Activated CD4-positive, alpha-beta T cell treated with anti-CD3 and anti-CD28 coated beads, Interleukin-2, amount 50 U/mL, for 4 hours (primary cell): ENCODE measurements around the gene CD180.

ENCODE experiments used
- DNase-seq, 2 experiments: peaks; one replicate each; pipeline ENCODE4 v3.0.0-alpha.2; 2020

The CD180 gene

GRCh38 chr5:67209141-67209771 is 12.7 kb upstream of the CD180 start:
- DNase-seq = peak; percentile 36 to 42

DNA sequence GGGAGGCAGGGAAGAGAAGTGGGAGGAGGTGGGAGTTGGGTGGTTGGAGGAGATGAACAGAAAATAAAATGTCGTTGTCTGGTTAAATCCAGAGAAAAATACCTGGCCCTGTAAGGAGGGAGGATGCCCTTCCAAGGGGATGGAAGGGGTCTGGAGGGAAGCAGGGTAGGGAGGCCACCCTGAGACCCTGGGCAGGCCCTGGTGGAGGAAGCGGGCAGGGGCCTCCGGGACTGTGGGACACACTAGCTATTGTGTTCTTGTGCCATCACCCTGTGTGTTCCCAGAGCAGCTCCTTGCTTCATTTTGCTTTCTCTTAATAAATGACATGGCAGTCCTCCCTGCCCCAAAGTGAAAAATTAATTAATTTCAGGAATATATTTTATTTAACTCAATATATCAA is 11.8 kb upstream of the CD180 start:
- no peak for DNase-seq

DNA sequence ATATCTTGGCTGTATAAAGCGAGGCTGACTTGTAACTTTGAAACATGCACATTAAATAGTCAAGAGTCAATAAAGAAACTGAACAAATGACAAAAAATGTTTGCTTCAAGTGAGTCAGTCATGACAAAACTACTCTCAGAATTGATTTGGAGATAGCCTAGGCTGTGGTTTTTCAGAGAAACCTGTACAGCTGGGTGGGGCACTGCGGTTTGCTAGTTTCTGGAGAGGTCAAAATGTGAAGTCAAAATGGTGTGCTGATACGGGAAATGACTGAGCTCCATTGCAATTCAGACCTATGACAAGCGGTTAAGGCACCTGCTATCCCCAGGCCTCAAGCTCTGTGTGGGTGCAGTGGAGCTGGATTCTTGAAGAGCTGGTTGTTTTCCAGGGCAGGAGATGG is 10.3 kb upstream of the CD180 start:
- peak; percentile 82 to 84 for DNase-seq

DNA sequence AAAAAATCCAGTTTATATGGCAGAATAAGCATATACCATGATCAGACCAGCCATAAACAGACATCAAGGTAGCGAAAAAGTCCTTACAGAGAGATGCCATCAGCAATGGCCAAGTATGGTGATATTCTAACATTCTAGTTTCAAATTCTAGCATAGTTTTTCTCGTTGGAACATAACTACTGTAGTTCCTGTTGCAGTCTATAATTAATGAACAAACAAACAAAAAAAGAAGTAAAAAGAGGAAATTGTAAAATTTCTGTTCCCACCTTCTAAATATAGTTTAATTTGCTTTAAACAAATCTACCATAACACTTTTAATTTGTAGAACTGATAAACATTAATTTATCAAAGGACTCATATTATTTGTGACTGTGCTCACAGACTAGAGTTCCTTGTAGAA is 9.9 kb upstream of the CD180 start:
- DNase-seq = no peak

DNA sequence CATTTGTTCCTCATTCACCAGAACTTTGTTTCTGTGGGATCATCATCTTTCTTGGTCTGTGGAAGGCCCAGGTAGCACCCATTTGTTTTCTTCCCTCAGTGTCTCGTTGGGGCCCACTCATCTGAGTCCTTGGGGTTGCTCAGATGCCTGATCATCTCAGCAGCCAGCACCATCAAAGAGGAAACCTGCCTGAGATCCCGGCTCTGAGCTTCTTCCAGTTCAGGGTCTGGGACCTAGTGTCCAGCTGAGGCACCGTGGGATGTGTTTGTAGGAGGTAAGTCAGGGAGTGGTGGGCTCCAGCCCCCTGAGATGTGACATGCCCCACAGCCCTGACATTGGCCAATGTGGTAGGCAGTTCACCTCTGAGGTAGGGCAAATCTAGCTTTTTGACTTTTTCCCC is 9.4 kb upstream of the CD180 start:
- DNase-seq = no peak

DNA sequence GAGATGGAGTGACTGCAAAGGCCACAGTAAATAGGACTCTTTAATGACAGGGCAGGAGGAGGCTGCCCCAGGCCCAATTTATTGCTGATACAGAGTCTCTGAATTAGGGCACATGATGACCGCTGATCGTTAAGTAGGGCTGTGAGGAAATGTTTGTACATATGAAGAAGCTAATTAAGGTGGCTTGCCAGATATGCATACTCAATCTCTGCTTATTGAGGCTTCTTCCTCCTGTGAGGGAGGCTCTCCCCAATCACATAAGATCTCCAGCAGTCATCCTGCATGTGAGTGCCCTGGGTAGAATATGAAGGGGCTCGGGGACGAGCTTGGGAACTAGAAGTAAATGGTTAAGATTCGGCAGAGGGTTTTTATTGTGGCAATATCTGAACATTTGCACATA is 8.2 kb upstream of the CD180 start:
- DNase-seq = no peak

GRCh38 chr5:67203701-67204074 is 7.1 kb upstream of the CD180 start:
- DNase-seq = no peak

DNA sequence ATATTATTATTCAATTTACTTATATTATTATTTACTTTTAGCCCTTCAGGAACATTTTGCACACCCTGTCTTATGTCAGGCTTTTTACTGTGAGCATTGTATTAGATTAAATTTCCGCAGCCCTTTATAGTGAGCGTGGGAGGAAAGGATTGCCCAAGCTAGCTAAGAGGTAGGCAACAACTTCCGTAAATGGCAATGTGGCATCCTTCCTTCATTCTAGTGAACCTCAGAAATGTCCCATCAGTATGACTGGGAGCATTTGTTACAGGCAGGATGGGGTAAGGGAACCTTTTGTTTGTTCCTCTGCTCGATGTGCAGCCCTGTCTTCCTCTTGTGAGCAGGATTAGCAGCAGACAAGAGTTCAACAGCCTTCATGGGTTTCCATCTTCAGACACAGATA is 6.2 kb upstream of the CD180 start:
- DNase-seq = no peak

DNA sequence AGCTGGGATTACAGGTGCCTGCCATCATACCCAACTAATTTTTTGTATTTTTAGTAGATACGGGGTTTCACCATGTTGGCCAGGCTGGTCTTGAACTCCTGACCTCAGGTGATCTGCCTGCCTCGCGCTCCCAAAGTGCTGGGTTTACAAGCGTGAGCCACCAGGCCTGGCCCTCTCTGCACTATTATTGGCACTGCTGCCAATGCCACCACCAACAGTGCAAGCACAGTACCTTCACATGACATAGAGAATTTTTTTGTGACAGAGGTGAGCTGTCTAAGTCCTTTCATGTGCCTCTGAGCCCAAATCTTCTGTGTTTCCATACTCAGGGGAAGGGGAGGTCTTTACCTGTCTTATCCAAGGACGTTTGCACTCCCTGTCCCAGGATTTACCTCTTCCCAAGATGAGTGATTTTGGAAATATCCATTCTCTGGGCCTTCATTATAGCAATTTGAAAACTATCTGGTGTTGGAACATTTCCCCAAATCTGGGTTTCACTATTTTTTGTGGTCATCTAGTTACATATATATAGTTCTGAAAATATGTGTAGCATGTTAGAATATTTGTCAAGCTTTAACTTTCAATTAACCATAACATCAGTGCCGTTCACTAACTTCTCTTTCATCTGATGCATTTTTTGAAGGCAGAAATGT is 5.4 kb upstream of the CD180 start:
- no peak for DNase-seq

DNA sequence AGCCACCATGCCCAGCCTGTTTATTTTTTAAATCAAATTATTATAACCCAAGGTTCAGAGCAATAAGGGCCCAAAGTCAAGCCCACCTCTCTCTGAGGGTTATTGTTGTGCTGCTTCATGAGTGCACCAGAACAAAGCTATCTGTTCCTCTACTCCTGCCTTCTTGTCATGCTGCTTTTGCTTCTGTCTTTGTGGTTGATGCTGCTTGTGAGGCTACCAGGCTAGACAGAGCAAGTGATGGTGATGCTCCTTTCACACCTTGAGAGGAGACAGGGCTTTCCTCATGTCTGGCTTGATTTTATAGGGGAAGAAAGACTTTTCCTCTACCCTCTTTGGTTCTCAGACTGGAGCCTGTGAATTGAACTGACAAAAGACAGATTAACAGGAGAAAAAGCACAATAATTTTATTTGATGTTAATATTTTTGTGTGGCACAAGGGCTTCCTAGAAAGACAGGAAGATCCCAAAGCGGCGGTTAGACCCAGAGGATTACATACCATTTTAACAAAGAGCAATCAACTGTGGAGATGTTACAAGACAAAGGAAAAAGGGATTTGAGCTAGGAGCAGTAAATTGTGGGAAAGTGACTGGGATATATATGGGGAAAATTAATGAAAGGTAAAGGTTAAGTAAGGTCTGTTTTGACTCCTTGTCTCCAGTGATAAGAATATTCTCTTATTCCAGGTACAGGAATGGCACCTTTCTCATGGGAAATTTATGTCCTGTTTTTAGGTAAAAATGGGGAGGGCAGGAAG is 4.4 kb upstream of the CD180 start:
- no peak for DNase-seq

DNA sequence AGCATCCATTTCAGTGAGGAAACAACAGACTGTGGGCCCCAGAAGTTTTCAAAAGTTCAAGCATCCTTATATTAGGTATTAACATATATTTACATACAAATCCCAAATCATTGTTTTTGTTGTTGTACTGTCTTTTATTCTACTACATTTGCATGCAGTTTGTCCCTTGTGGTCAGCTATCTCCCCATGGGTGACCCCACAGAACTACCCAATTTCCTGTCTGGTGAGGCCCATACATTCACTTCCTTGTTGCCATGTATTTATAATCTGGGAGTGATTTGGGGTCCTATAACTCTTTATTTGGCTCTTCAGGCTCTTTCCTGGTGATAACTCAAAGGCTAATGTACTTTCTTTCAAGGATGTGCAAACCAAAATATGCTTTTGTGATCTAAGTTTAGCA is 3.3 kb upstream of the CD180 start:
- DNase-seq = no peak

DNA sequence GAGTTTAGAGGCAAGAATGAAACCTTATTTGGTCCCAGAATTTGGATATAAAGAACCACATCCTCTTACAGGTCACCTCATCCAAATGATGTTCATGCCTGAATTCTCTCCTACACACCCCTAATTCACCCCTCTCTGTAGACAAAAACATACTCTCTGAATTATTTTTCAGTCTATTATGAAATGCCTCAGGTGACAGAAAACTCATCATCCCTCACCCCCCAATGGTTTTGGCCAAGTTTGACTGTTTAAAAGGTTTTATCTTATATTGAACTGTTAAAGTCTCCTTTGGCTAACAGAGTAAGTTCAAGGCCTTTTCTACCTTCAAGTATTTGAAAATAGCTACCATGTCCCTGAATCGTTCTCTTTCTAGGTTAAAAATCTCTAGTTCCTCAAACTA is 2.3 kb upstream of the CD180 start:
- DNase-seq = no peak

DNA sequence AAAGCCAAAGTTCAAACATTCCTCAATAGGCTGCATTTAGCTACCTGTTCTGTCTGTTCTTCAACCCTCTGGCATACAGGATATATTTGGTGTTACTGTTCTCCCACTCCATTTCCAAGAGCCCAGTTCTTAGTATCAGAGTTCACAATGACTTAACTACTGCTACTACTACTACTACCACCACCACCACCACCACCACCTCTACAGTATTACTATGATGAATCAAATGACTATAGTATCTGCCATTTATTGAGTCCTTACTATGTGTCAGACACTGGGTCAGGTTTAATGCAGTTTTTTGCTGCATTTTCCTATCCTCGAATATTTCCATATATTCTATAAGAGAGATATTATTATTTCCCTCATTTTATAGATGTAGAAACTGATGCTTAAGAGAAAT is 937 bp upstream of the CD180 start:
- no peak for DNase-seq

DNA sequence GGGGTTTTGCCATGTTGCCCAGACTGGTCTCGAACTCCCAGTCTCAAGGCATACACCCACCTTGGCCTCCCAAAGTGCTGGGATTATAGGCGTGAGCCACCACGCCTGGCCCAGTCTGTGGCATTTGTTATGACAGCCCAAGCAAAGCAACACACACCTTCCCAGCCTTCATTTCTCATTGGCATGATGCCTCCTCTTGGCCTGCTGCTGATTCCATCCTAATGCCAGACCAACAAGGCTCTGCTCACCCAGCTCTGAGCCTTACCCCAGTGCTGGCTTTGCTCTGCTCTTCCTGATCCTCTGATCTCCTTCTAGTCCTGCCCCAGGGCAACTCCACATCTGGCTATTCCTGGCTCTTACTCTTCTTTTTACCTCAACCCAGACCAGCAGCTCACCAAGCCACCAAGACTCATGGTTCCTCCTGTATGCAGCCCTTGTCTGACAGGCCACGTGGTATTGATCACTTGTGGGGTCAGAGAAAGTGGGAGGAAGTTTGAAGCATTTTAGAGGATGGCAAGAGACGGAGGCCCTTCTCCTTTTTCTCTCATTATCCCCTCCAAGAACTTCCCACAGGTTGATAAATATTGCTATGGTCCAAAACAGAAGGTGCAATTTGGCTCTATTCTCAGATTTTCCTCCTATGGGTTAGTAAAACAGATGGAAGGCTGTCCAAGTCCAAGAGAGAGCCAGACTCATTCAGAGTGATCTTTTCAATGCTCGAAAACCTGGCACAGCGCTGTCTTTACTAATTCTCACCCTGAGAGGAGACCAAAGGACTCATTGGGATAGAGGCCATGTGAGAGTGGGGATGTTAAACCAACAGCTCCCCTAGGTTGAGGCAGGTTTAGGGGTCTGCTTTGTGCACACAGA is 958 bp downstream of the CD180 start:
- no peak for DNase-seq

DNA sequence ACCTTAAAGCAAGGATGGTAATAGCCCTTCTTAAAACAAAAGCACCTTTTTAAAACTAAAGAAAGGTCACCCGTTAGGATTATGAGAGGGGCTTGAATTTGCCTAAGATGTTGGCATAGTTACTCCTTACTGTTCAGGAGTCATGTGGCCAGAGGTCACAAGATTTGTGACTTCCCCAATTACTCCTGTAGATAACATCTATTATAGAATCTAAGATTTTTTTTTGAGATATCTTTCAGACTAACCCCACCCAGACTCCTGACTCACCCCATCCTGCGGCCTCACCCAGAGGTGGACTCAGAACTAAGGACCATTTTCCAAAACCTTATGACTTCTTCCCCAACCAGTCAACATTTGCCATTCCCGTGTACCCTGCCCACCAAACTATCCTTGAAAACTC is 2.4 kb downstream of the CD180 start:
- no peak for DNase-seq

- no peak for DNase-seq
Measured at GRCh38 chr5:67193439-67193807, 3.2 kb downstream of the CD180 start.

DNA sequence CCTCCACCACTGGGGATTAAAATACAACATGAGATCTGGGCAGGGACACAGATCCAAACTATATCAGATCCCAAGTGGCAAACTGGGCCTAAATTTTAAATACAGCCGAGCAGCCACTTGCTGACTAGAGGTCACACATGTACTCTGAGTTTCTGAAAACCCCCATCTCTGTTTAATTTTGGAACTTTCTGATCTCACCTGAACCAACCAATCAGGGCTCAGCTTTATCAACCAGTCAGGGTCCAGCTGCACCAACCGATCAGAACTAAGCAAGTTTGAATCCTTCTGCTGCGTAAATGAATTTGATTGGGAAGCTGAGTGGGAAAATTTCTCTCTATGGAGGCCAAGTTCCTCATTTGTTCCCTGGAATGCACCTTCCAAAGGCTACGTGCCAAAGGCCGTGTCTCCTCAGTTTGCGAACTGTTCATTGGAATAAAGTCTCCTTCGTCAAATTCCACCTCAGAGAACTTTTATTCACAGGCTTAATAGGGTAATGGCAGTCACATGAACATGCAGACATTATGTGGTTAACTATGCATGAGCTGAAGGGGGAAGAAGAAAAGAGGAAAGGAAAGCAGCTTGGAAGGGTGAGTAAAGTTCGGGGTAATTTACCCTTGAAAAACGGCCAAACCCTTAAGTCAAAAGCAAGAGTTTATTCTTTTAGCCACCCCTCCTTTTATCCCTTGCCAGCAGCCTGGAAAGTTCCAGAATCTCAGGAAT is 3.7 kb downstream of the CD180 start:
- no peak for DNase-seq

DNA sequence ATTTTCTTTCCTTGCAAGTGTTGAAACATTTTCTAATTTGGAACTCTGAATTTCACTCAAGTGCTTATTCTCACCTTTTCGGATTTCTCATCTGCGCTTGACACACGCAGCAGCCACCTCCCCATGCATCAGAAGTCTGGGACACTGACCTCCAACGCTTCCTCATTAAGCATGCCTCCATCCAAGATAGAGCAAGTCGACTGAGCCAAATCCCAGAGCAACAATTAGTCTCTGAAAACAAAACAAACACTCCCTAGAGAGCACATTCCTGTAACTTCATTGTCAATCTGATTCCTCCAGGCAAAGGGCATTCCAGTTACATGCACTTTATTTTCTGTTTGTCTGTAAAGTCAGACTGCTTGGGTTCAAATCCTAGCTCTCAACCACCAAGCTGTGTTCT is 5.7 kb downstream of the CD180 start:
- DNase-seq = no peak

- no peak for DNase-seq
Measured at GRCh38 chr5:67190410-67190809, 6.2 kb downstream of the CD180 start.

DNA sequence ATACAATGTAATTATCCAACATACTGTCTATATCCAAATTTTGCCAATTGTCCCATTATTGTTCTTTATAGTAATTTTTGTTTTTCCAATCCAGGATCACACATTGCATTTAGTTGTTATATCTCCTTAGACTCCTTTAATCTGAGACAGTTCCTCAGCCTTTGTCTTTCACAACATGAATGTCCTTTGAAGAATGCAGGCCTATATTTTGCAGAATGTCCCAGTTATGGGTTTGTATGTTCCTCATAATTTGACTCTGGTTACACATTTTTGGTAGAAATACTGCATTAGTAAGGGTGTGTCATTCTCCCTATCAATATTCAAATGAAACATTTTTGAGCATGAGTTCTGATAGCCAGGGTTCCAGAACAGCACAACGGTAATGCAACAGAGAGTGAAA is 6.7 kb downstream of the CD180 start:
- no peak for DNase-seq

DNA sequence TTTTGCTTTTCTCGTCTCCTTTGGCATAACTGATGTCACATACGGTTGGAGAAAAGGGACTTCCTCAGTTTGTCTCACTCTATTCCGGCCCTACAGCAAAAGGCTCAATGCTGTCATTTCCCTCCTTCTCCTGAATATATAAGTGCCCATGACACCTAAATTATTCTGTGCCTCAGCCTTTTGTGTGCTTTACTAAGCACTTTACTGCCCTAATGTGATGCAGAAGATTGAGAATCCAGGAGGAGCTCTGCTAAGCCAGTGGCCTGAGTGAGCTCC is 7.6 kb downstream of the CD180 start:
- DNase-seq = no peak

DNA sequence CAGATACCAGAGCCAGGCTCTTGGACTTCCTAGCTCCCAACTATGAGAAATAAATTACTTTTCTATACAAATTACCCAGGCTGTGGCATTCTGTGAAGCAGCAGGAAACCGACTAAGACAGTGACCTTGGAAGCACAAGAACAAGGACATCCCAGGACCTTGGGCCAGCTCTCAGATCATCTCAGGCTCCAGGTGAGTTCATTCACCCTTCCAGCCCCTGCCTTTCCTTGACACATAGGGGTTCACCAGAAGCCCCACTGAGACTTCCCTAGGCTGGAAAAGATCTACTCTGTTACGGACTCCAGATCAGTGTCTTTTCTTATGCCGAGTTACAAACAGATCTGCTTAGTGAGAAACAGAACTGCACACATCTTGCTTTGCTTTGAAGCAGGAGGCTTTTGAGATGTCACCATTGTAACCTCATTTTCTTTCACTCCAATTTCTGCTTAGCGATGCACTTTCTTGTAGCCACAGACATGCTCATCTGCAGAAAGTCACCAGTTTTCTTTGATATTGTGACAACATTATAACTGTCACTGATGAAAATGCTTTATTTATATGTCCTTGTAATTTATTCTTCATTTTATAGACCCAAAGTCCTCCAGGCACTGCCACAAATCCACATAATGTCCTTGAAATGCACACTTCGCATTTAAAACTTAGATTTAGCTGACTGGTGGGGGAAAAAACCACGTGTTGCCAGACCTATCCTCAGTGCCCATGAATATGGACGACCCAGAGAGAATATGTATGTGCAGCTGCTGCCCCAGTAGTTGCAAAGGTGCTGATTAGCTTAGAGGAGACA is 8.1 kb downstream of the CD180 start:
- DNase-seq = no peak
